Smooth muscle cell (in vitro differentiated cells): Measurements from ENCODE around the gene PIPOX. TPM values are rescaled to one million over a fixed set of nuclear protein-coding genes. Genes with fewer than 3 reads are reported as not detected.

Source experiments
- DNase-seq: peaks from one replicate; lab custom pipeline; 2025; ENCODE audit not compliant: unreplicated experiment; lab: John Stamatoyannopoulos, UW
- H2AFZ ChIP-seq: fragments of 200-600 bp; sonication (generic); 2 replicates; pipeline ENCODE4 v1.6.0; 2016; ENCODE audit warnings: antibody characterized with exemption, low read depth, mild to moderate bottlenecking
- H3F3A ChIP-seq: fragments of 200-600 bp; sonication (generic); 2 replicates; pipeline ENCODE4 v1.6.0; 2017; ENCODE audit warnings: antibody characterized with exemption, low read depth
- H3K27ac ChIP-seq: fragments of 200-600 bp; sonication (generic); 2 replicates; pipeline ENCODE4 v1.5.1; 2016; ENCODE audit warnings: low read depth, mild to moderate bottlenecking
- H3K27me3 ChIP-seq: fragments of 200-600 bp; sonication (generic); 2 replicates; pipeline ENCODE4 v1.6.1; 2016; ENCODE audit warnings: low read depth, mild to moderate bottlenecking
- H3K36me3 ChIP-seq: fragments of 200-600 bp; sonication (generic); 2 replicates; pipeline ENCODE4 v1.5.1; 2016; ENCODE audit warnings: low read depth
- H3K4me1 ChIP-seq: fragments of 200-600 bp; sonication (generic); 2 replicates; pipeline ENCODE4 v1.5.1; 2016; ENCODE audit warnings: low read depth
- H3K4me2 ChIP-seq: fragments of 200-600 bp; sonication (generic); 2 replicates; pipeline ENCODE4 v1.6.0; 2016; ENCODE audit warnings: mild to moderate bottlenecking
- H3K4me3 ChIP-seq: fragments of 200-600 bp; sonication (generic); 2 replicates; pipeline ENCODE4 v1.5.1; 2016; ENCODE audit warnings: mild to moderate bottlenecking
- H3K79me2 ChIP-seq: fragments of 200-600 bp; sonication (generic); 2 replicates; pipeline ENCODE4 v1.6.0; 2016; ENCODE audit warnings: low read depth, mild to moderate bottlenecking
- H3K9ac ChIP-seq: fragments of 200-600 bp; sonication (generic); 2 replicates; pipeline ENCODE4 v1.6.0; 2016; ENCODE audit warnings: low read depth
- H3K9me3 ChIP-seq: fragments of 200-600 bp; sonication (generic); replicated peaks from 2 replicates; pipeline ENCODE4 v1.5.1; 2016; ENCODE audit warnings: low read depth
- H4K20me1 ChIP-seq: fragments of 200-600 bp; sonication (generic); 2 replicates; pipeline ENCODE4 v1.6.0; 2016; ENCODE audit warnings: low read depth
- CTCF ChIP-seq: fragments of 200-600 bp; sonication (generic); IDR thresholded peaks from 2 replicates; pipeline ENCODE4 v1.5.1; 2017; ENCODE audit warnings: borderline replicate concordance, mild to moderate bottlenecking, antibody characterized with exemption; ENCODE audit not compliant: insufficient read depth, poor library complexity, severe bottlenecking
- WGBS: methylation state at CpG from one replicate; pipeline ENCODE4 v1.1.7; 2016; ENCODE audit warnings: low lambda C conversion rate; 5-methylcytosine and 5-hydroxymethylcytosine counted together
- polyA plus RNA-seq: library from polyadenylated mRNA; unstranded; fragments of >200 nt; fragmentation: Nextera tagmentation; extraction: Ambion mirVana; gene quantifications from 2 replicates; pipeline ENCODE4 v1.2.1, GENCODE V29; 2016
- total RNA-seq: library from RNA; depleted of rRNA; stranded (reverse); fragments of >200 nt; gene quantifications from 2 replicates; pipeline ENCODE4 v1.2.3, GENCODE V29; 2014

The PIPOX gene
- total and polyA plus RNA-seq, 2 experiments from 2014 or later, result 0.63 to 1.3 TPM

- Histone ChIP-seq H3K4me3 (no peak overlapping the region), H3K27ac (no peak overlapping the region), H3K4me1 (no peaks in the 10 kb centered on the region), H3K9me3 (no peaks in the 10 kb centered on the region), H3K4me2 (no peak overlapping the region), H3F3A (no peaks in the 10 kb centered on the region), H3K9ac (no peak overlapping the region), H2AFZ (no peak overlapping the region), H4K20me1 (no peaks in the 10 kb centered on the region), H3K36me3 (no peaks in the 10 kb centered on the region), H3K79me2 (no peaks in the 10 kb centered on the region), H3K27me3 (peaks cover 14% of the 10 kb centered on the region)
- WGBS, result 100% methylated on average over 1 of the region's 1 CpG
- no peak for DNase-seq
- no peak for TF ChIP-seq CTCF
These were observed 45.1 kb upstream of the PIPOX start for GRCh38 chr17:28997806-28998205.

GRCh38 chr17:28999206-28999605 lies 43.7 kb upstream of the PIPOX start:
- Histone ChIP-seq H3K9me3 (no peaks in the 10 kb centered on the region), H3K27ac (no peak overlapping the region), H4K20me1 (no peaks in the 10 kb centered on the region), H3K36me3 (no peaks in the 10 kb centered on the region), H3K79me2 (no peaks in the 10 kb centered on the region), H2AFZ (no peak overlapping the region), H3K4me1 (no peaks in the 10 kb centered on the region), H3K9ac (no peak overlapping the region), H3K27me3 (peaks cover 25% of the 10 kb centered on the region), H3K4me2 (no peak overlapping the region), H3K4me3 (no peak overlapping the region), H3F3A (no peaks in the 10 kb centered on the region)
- 72% methylated on average over 5 of the region's 5 CpGs for WGBS
- no peak for TF ChIP-seq CTCF
- DNase-seq, result no peak

DNA sequence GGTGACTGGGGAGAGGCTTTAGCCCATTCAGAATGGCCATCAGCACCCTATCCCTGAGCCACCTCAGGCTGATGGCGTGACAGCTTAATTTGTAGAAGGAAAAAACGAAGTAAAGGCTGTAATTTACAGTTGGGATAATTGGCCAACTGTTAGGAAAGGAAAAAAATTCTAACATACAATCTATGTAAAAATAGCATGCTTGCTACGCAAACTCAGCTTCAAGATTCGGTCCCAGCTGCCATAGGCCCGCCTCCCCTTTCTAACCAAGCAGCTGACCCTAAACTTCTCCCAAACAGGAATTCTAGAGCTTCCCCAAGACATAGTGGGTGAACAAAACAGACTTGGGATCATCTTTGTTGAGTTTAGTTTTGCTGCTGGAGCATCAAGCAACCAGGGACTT lies 42.0 kb upstream of the PIPOX start:
- no peaks in the 10 kb centered on the region for H3F3A ChIP-seq
- no peak overlapping the region for H3K4me3 ChIP-seq
- H4K20me1 ChIP-seq, result no peaks in the 10 kb centered on the region
- 85% methylated on average over 5 of the region's 5 CpGs for WGBS
- H3K36me3 ChIP-seq, result no peaks in the 10 kb centered on the region
- no peak overlapping the region for H3K27ac ChIP-seq
- no peak overlapping the region for H3K9ac ChIP-seq
- H3K79me2 ChIP-seq, result no peaks in the 10 kb centered on the region
- H3K4me2 ChIP-seq, result no peak overlapping the region
- no peak for DNase-seq
- H3K4me1 ChIP-seq, result peaks cover under 1% of the 10 kb centered on the region
- no peaks in the 10 kb centered on the region for H3K9me3 ChIP-seq
- no peak overlapping the region for H2AFZ ChIP-seq
- peaks cover 41% of the 10 kb centered on the region for H3K27me3 ChIP-seq
- no peak for TF ChIP-seq CTCF

- H3K4me2 ChIP-seq, result no peak overlapping the region
- 51% methylated on average over 4 of the region's 4 CpGs for WGBS
- H3K36me3 ChIP-seq, result no peaks in the 10 kb centered on the region
- DNase-seq, result no peak
- no peaks in the 10 kb centered on the region for H3F3A ChIP-seq
- no peak for TF ChIP-seq CTCF
- no peak overlapping the region for H3K9ac ChIP-seq
- H3K27me3 ChIP-seq, result peaks cover 44% of the 10 kb centered on the region
- H3K27ac ChIP-seq, result no peak overlapping the region
- H2AFZ ChIP-seq, result no peak overlapping the region
- H4K20me1 ChIP-seq, result peaks cover 6% of the 10 kb centered on the region
- H3K79me2 ChIP-seq, result no peaks in the 10 kb centered on the region
- no peak overlapping the region for H3K4me3 ChIP-seq
- peaks cover 18% of the 10 kb centered on the region for H3K4me1 ChIP-seq
- no peaks in the 10 kb centered on the region for H3K9me3 ChIP-seq
These were observed 40.1 kb upstream of the PIPOX start for GRCh38 chr17:29002811-29003210.
